Esophagus squamous epithelium (tissue), 4 donors: ENCODE data around the gene THADA.

Source experiments
- POLR2A ChIP-seq, 4 donors: fragments of 450-650 bp; IDR thresholded peaks; one replicate each; pipeline ENCODE4 v1.6.1; 2017; ENCODE audit warnings: antibody characterized with exemption in 4 of 4, mild to moderate bottlenecking in 4 of 4, moderate library complexity in 3 of 4
- TF ChIP-seq, protein P1 (sequence below), 6 experiments: fragments of 450-650 bp in 4 of 6; fragments of 200-600 bp in 2 of 6; sonication (generic) in 2 of 6; IDR thresholded peaks; one replicate each; pipeline ENCODE4 v1.5.1; 2016 to 2019; ENCODE audit warnings: antibody characterized with exemption in 6 of 6, mild to moderate bottlenecking in 4 of 6, moderate library complexity in 4 of 6

DNA sequence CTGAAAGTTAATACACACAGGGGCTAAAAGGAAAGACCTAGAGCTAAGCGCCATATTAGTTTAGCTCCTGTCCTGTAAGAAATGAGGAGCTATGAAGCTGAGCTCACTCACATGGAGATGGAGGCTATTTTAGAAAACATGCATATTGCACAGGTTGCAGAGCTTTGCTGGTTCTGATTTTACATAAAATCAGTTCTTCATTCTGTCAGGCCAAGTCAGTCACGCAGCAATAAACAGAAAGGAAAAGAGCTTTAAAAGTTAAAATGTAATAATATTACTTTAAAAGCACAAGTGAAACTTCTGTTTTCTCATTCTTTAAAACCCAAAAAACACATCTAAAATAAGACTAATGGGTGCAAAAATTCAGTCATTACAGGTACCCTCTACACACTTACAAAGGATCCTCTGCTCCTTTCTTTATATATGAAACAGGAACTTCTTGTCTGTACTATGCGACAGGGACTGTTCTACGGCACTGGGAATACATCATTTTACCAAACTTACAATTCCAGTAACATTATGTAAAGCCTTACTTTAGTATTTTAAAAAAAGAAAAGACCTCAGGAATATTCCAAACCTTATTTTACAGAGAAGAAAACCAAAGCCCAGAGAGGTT is 113.8 kb downstream of the THADA start:
- TF ChIP-seq POLR2A (IDR thresholded peaks at IDR 0.05): no peak
- TF ChIP-seq, protein P1, sequence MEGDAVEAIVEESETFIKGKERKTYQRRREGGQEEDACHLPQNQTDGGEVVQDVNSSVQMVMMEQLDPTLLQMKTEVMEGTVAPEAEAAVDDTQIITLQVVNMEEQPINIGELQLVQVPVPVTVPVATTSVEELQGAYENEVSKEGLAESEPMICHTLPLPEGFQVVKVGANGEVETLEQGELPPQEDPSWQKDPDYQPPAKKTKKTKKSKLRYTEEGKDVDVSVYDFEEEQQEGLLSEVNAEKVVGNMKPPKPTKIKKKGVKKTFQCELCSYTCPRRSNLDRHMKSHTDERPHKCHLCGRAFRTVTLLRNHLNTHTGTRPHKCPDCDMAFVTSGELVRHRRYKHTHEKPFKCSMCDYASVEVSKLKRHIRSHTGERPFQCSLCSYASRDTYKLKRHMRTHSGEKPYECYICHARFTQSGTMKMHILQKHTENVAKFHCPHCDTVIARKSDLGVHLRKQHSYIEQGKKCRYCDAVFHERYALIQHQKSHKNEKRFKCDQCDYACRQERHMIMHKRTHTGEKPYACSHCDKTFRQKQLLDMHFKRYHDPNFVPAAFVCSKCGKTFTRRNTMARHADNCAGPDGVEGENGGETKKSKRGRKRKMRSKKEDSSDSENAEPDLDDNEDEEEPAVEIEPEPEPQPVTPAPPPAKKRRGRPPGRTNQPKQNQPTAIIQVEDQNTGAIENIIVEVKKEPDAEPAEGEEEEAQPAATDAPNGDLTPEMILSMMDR (IDR thresholded peaks at IDR 0.05): no peak
